ENCODE results near the gene CLCN7. TPM values are rescaled to one million over a fixed set of nuclear protein-coding genes. Genes with fewer than 3 reads are reported as not detected.
A peak's percentile ranks its signal among the peaks of the same experiment; 100 is the strongest.

Gene CLCN7
- total RNA-seq, 2 donors from 2014 or later = 42.4 to 61.5 TPM

GRCh38 chr16:1427473-1428461 is 47.1 kb downstream of the CLCN7 start:
- no peak for DNase-seq
- intact Hi-C loops (cut with DNase I) = no loop called here
- Histone ChIP-seq H3K4me3 (no peak overlapping the region), H3K9me3 (no peaks in the 10 kb centered on the region), H3K36me3 (no peaks in the 10 kb centered on the region), H3K4me1 (no peaks in the 10 kb centered on the region), H3K27me3 (no peaks in the 10 kb centered on the region), H3K9ac (ENCODE audit: low read depth in 2 of 2, low read length in 2 of 2) (no peak overlapping the region), H3K27ac (no peak overlapping the region)
- no peak for TF ChIP-seq CTCF (IDR thresholded peaks at IDR 0.05)

DNA sequence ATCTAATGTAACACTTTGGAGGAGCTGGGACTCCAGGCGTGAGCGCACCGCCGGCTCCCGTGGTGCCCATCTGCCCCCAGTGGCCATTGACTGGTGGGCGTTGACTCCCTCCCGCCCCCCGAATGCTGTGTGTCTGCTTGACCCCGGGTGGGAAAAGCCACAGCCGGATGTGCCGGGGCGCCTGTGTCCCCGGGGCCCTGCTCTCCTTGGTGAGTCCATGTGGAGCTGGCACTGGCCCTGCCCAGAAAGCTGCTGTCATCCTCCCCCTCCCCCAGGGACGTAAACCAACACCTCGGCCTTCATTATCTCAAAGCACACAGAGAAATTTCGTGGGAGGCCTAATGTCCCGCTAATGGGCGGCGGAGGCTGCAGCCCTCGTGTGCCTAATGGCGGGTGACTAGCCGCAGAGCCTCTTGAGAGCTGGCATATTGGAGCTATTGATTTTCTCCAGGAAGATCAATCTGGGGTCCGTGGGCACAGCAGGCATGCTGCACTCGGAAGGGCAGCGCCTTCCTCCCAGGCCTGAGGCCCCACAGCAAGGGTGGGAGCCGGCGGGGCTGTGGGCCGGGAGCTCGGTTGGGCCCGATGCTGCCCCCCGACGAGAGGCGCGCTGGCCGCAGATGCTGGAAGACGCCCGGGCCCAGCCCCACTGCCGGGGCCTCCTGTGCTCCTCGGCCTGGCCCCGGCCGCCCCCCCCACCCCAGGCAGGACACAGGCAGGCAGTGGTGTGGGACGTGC is 47.9 kb downstream of the CLCN7 start:
- Histone ChIP-seq H3K27ac (no peak overlapping the region), H3K27me3 (no peaks in the 10 kb centered on the region), H3K9me3 (no peaks in the 10 kb centered on the region), H3K36me3 (no peaks in the 10 kb centered on the region), H3K4me1 (no peaks in the 10 kb centered on the region), H3K4me3 (no peak overlapping the region), H3K9ac (ENCODE audit: low read depth in 2 of 2, low read length in 2 of 2) (no peak overlapping the region)
- intact Hi-C loops (cut with DNase I) = no loop called here
- no peak for DNase-seq
- TF ChIP-seq CTCF (IDR thresholded peaks at IDR 0.05) = no peak

- Histone ChIP-seq H3K27ac (no peak overlapping the region), H3K4me3 (no peak overlapping the region), H3K36me3 (no peaks in the 10 kb centered on the region), H3K4me1 (no peaks in the 10 kb centered on the region), H3K9ac (ENCODE audit: low read depth in 2 of 2, low read length in 2 of 2) (peak overlapping the region in 1 of 2 donors; percentile 24), H3K27me3 (no peaks in the 10 kb centered on the region), H3K9me3 (no peaks in the 10 kb centered on the region)
- TF ChIP-seq CTCF (IDR thresholded peaks at IDR 0.05) = no peak
- intact Hi-C loops (cut with DNase I) = no loop called here
- DNase-seq = no peak
Observed at GRCh38 chr16:1425616-1426370, 49.0 kb downstream of the CLCN7 start.

- Histone ChIP-seq H3K9ac (ENCODE audit: low read depth in 2 of 2, low read length in 2 of 2) (no peak overlapping the region), H3K27me3 (no peaks in the 10 kb centered on the region), H3K9me3 (no peaks in the 10 kb centered on the region), H3K27ac (no peak overlapping the region), H3K4me1 (peaks cover 3% of the 10 kb centered on the region), H3K36me3 (no peaks in the 10 kb centered on the region), H3K4me3 (no peak overlapping the region)
- TF ChIP-seq CTCF (IDR thresholded peaks at IDR 0.05) = no peak
- intact Hi-C loops (cut with DNase I) = no loop called here
- no peak for DNase-seq
Observed at GRCh38 chr16:1424028-1424427, 50.8 kb downstream of the CLCN7 start.

GRCh38 chr16:1422076-1422475 is 52.8 kb downstream of the CLCN7 start:
- H3K36me3 ChIP-seq = no peaks in the 10 kb centered on the region
- no peak overlapping the region for H3K4me3 ChIP-seq
- DNase-seq = no peak
- H3K9me3 ChIP-seq = no peaks in the 10 kb centered on the region
- intact Hi-C loops (cut with DNase I) = no loop called here
- peaks cover 3% of the 10 kb centered on the region for H3K4me1 ChIP-seq
- no peak overlapping the region for H3K27ac ChIP-seq
- no peak for TF ChIP-seq CTCF (IDR thresholded peaks at IDR 0.05)
- H3K9ac ChIP-seq (ENCODE audit: low read depth in 2 of 2, low read length in 2 of 2) = no peak overlapping the region
- no peaks in the 10 kb centered on the region for H3K27me3 ChIP-seq
